Measurements from ENCODE around the gene PGC.

Gene PGC

DNA sequence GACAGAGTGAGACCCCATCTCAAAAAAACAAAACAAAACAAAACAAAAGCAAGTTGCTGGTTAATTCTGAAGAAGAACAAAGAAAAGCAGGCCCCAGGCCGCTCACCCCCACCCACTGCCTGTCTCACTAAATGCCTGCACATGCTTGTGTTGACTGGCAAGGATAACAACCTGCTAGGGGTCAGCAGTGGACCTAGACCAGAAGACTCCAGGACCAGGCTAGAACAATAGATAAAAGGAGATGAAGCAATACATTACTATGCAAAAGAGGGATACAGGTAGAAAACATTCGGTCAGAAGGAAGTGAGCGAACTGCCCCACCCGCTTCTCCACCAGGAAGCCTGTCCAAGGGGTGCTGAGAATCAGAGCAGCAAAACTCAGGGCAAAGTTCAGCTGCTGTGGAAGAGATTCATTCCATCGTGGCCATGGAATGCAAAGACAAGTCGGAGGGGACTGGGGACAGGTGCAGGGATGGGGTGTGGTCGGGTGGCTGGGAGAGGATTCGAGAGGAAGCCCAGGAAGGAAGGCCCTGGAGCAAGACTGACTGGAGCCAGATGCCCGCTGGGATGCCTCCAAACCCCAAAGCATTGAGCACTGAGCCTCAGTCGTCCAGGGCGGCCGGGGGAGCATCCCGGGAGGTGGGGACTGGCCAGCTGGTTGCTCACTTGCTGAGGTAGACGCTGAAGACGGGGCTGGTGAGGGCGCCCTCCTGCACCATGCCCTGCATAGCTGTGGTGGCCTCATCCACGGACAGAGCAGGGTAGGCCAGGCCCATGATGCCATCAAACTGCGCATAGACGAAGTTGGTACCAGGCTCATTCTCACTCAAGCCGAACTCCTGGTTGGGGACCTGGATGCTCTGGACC lies 5.3 kb downstream of the PGC start:
- H3K27ac ChIP-seq, result no peak overlapping the region
- no peak for TF ChIP-seq CTCF (conservative IDR thresholded peaks at IDR 0.05)
- TF ChIP-seq ZFX (IDR thresholded peaks at IDR 0.05), result no peak

DNA sequence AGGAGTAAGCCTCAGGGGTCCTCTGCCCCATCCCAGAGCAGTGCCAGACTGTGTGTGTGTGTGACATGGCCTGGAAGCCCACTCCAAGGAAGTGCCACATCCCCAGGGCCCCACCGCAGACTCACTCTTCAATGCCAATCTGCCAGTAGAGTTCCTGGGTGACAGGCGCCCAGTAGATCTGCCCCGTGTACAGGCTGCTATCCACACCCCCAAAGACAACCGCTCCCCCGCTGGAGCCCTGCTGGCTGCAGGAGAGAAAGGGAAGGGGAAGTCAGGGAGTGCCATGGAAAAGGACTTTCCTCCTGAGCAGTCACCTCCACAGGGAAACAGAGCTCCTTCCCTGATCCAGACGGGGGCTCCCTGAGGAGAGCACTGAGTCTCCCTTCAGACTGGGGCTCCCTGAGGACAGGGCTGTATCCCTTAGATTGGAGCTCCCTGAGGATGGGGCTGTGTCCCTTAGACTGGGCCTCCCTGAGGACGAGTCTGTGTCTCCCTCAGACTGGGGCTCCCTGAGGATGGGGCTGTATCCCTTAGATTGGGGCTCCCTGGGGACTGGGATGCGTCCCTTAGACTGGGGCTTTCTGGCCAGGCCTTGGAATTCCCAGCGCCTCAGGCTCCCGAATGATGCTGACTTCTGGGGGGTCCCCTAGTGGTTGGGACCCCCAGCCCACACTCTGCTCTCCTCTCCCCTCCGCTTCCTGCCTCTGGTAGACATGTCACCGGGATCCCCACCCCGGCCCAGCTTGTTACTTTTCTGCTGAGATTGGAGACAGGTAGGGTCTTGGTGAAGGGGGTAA lies 6.6 kb downstream of the PGC start:
- no peak overlapping the region for H3K27ac ChIP-seq
- no peak for TF ChIP-seq ZFX (IDR thresholded peaks at IDR 0.05)
- TF ChIP-seq CTCF (conservative IDR thresholded peaks at IDR 0.05), result no peak

DNA sequence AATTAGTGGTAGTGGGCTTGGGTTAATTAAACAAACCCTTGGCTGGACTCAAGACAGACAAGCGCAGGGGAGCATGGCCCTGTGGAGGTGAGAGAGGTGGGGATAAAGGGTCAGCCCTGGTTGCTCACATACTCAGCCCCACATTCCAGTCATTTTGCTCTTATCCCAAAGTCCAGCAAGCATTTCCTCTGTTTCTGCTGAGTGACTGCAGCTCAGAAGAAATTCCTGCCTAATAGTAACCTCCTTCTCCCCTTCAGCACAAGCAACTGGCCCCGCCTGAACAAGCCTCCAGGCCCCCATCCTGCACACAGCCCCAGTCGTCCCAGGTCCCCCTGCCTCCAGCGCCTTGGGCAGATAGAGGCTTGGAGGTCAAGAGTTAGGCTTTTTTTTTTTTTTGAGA lies 8.2 kb downstream of the PGC start:
- H3K27ac ChIP-seq, result no peak overlapping the region
- TF ChIP-seq CTCF (conservative IDR thresholded peaks at IDR 0.05), result no peak
- TF ChIP-seq ZFX (IDR thresholded peaks at IDR 0.05), result no peak

DNA sequence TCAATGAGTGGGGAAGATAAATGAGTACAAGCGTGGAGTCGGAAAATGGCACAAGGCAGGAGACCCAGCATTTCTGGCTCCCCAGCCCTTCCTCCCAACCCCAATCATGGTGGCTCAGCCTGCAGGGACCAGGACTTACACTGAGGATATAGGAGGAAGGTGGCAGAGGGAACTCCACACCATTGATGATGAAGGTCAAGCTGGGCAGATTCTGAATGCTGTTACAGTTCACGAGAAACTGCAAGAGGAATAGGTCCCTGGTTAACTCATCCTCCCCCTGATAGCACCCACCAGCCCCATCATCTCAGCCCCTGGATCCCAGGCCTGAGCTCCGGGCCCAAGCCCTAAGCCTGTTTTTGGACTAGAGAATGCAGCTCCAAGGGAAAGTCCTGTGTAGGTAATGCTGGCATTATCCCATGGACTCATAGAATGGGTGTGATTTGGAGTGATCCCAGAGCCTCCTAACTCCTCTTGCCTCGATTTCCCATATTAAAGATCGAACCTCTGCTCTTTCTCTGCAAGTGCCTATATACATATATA lies 9.5 kb downstream of the PGC start:
- no peak overlapping the region for H3K27ac ChIP-seq
- TF ChIP-seq ZFX (IDR thresholded peaks at IDR 0.05), result no peak
- no peak for TF ChIP-seq CTCF (conservative IDR thresholded peaks at IDR 0.05)

GRCh38 chr6:41736800-41737555 lies 10.2 kb downstream of the PGC start:
- no peak overlapping the region for H3K27ac ChIP-seq
- TF ChIP-seq ZFX (IDR thresholded peaks at IDR 0.05) (no peak), CTCF (conservative IDR thresholded peaks at IDR 0.05) (no peak)

DNA sequence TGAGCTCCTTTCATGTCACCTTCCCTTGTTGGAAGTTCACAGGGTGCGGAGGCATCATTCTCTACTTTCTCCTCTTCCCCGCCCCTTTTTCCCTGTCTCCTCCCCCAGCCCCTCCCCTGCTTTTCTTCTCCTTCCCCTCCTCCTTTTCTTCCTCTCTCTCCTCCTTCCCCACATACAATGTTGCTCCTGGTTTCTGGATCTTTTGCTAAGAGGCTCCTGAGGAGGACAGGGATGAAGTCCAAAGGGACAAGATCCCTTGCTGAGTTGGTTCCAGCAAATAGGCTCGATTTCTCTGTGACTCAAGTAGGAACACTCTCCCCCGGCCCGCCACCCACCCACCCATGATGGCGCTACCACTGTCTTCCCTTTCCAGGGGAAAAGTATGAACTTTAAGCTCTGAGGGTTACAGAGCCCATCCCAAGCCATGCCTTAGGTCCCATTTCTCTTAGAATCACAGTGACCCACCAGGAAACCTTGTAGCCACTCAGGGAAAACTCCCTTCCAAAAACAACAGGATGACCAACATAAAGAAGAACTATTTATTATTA lies 10.9 kb downstream of the PGC start:
- TF ChIP-seq ZFX (IDR thresholded peaks at IDR 0.05), result no peak
- TF ChIP-seq CTCF (conservative IDR thresholded peaks at IDR 0.05), result no peak
- H3K27ac ChIP-seq, result no peak overlapping the region
